ENCODE data around the gene S1PR4.

Gene S1PR4

GRCh38 chr19:3178377-3178972 is at the start of gene S1PR4:
S1PR4 (plus strand) TSS chr19:3178769; CDS start chr19:3178793, 24 bp downstream.
- no peak for TF ChIP-seq CTCF (IDR thresholded peaks at IDR 0.05)
- Histone ChIP-seq H3K4me3 (peak within 1 kb of the TSS; percentile 40), H3K27ac (peak within 1 kb of the TSS in 1 of 2 donors; percentile 56)
- DNase-seq (ENCODE audit: low spot score) = no peak

- Histone ChIP-seq H3K27ac (no peak overlapping the region), H3K4me3 (no peak overlapping the region)
- TF ChIP-seq CTCF (IDR thresholded peaks at IDR 0.05) = no peak
- no peak for DNase-seq (ENCODE audit: low spot score)
Measured at GRCh38 chr19:3129112-3129511, 49.5 kb upstream of the S1PR4 start.

GRCh38 chr19:3131168-3131567 is 47.4 kb upstream of the S1PR4 start:
- no peak overlapping the region for H3K27ac ChIP-seq
- no peak for DNase-seq (ENCODE audit: low spot score)
- no peak overlapping the region for H3K4me3 ChIP-seq
- TF ChIP-seq CTCF (IDR thresholded peaks at IDR 0.05) = no peak

- TF ChIP-seq CTCF (IDR thresholded peaks at IDR 0.05) = no peak
Measured at GRCh38 chr19:3132971-3133792, 45.4 kb upstream of the S1PR4 start.

GRCh38 chr19:3133793-3134116 is 44.8 kb upstream of the S1PR4 start:
- Histone ChIP-seq H3K27ac (peak overlapping the region in 1 of 2 donors; percentile 76), H3K4me3 (no peak overlapping the region)
- TF ChIP-seq CTCF (IDR thresholded peaks at IDR 0.05) = no peak
- no peak for DNase-seq (ENCODE audit: low spot score)

More at GRCh38 chr19:3132971-3133792, 45.4 kb upstream of the S1PR4 start:
- no peak for DNase-seq (ENCODE audit: low spot score)
- peak overlapping the region; percentile 9 to 76 for H3K27ac ChIP-seq
- no peak overlapping the region for H3K4me3 ChIP-seq

- no peak for DNase-seq (ENCODE audit: low spot score)
Measured at GRCh38 chr19:3135961-3136683, 42.4 kb upstream of the S1PR4 start, which contains the start of gene GNA15. GNA15 (plus strand) TSS chr19:3136033; CDS start chr19:3136451, 418 bp downstream.

More at GRCh38 chr19:3135961-3136683, 42.4 kb upstream of the S1PR4 start, which contains the start of gene GNA15:
- TF ChIP-seq CTCF (IDR thresholded peaks at IDR 0.05) = no peak
- Histone ChIP-seq H3K4me3 (peak within 1 kb of the TSS; percentile 64), H3K27ac (peak within 1 kb of the TSS in 1 of 2 donors; percentile 83)
